GM23338 (cell line): ENCODE data around the gene RSPO3. TPM values are rescaled to one million over a fixed set of nuclear protein-coding genes. Genes with fewer than 3 reads are reported as not detected.

Experiments
- ATAC-seq: fragments of 200-7000 bp; cut with Tn5 transposase; 3 replicates; pipeline ENCODE4 v1.9.1; 2020
- DNase-seq: peaks from one replicate; pipeline ENCODE4 v3.0.0-alpha.2; 2015; ENCODE audit warnings: low spot score
- H2AFZ ChIP-seq: fragments of 200-600 bp; sonication (generic); 2 replicates; pipeline ENCODE4 v1.8.0; 2016; ENCODE audit warnings: antibody characterized with exemption, mild to moderate bottlenecking, moderate library complexity
- H3F3A ChIP-seq: fragments of 200-600 bp; sonication (generic); replicated peaks from 2 replicates; pipeline ENCODE4 v1.8.0; 2017; ENCODE audit warnings: antibody characterized with exemption, mixed run types, low read depth
- H3K27ac ChIP-seq: fragments of 200-600 bp; sonication (generic); 2 replicates; pipeline ENCODE4 v1.6.1; 2016; ENCODE audit warnings: low read depth
- H3K27me3 ChIP-seq: fragments of 200-600 bp; sonication (generic); 2 replicates; pipeline ENCODE4 v1.8.0; 2016; ENCODE audit warnings: mild to moderate bottlenecking, mixed run types, moderate library complexity; ENCODE audit not compliant: insufficient read depth
- H3K36me3 ChIP-seq: fragments of 200-600 bp; sonication (generic); 2 replicates; pipeline ENCODE4 v1.8.0; 2016; ENCODE audit warnings: mild to moderate bottlenecking; ENCODE audit not compliant: insufficient read depth
- H3K4me1 ChIP-seq: fragments of 200-600 bp; sonication (generic); 2 replicates; pipeline ENCODE4 v1.8.0; 2016; ENCODE audit warnings: mild to moderate bottlenecking, moderate library complexity; ENCODE audit not compliant: insufficient read depth
- H3K4me2 ChIP-seq: fragments of 200-600 bp; sonication (generic); 2 replicates; pipeline ENCODE4 v1.7.1; 2017; ENCODE audit warnings: mixed run types
- H3K4me3 ChIP-seq: fragments of 200-600 bp; sonication (generic); 2 replicates; pipeline ENCODE4 v1.6.1; 2016; ENCODE audit warnings: mixed run types
- H3K79me2 ChIP-seq: fragments of 200-600 bp; sonication (generic); replicated peaks from 2 replicates; pipeline ENCODE4 v1.8.0; 2017; ENCODE audit warnings: mild to moderate bottlenecking; ENCODE audit not compliant: insufficient read depth
- H3K9me2 ChIP-seq: fragments of 200-600 bp; sonication (generic); 2 replicates; pipeline ENCODE4 v1.8.0; 2017; ENCODE audit not compliant: insufficient read depth
- H4K20me1 ChIP-seq: fragments of 200-600 bp; sonication (generic); replicated peaks from 2 replicates; pipeline ENCODE4 v1.8.0; 2017; ENCODE audit warnings: mild to moderate bottlenecking; ENCODE audit not compliant: insufficient read depth
- H3K27ac Mint-ChIP-seq: 2 replicates; pipeline ENCODE4 v1.8.0; 2020; ENCODE audit warnings: inconsistent platforms, mild to moderate bottlenecking, moderate library complexity, mixed read lengths
- H3K27me3 Mint-ChIP-seq: 3 replicates; pipeline ENCODE4 v1.8.0; 2022; ENCODE audit warnings: low read depth, mild to moderate bottlenecking, moderate library complexity, mixed read lengths, inconsistent platforms; ENCODE audit not compliant: insufficient read depth, poor library complexity
- H3K36me3 Mint-ChIP-seq: 3 replicates; pipeline ENCODE4 v1.8.0; 2021; ENCODE audit warnings: low read depth, mild to moderate bottlenecking, inconsistent platforms, moderate library complexity, mixed read lengths
- H3K4me1 Mint-ChIP-seq: 3 replicates; pipeline ENCODE4 v1.8.0; 2020; ENCODE audit warnings: mild to moderate bottlenecking, inconsistent platforms, mixed read lengths
- H3K4me3 Mint-ChIP-seq: 3 replicates; pipeline ENCODE4 v1.8.0; 2021; ENCODE audit warnings: moderate library complexity, mild to moderate bottlenecking, inconsistent platforms, mixed read lengths
- H3K9me3 Mint-ChIP-seq: 3 replicates; pipeline ENCODE4 v1.8.0; 2020; ENCODE audit warnings: moderate library complexity, mild to moderate bottlenecking, inconsistent platforms, mixed read lengths
- CREB1 ChIP-seq: fragments of 250-450 bp; sonication (Bioruptor Pico); IDR thresholded peaks from 2 replicates; pipeline ENCODE4 v1.5.0; 2020; ENCODE audit warnings: low read depth, mild to moderate bottlenecking, moderate library complexity
- EZH2 ChIP-seq: fragments of 200-600 bp; sonication (generic); IDR thresholded peaks from one replicate; pipeline ENCODE4 v1.8.0; 2017; ENCODE audit warnings: antibody characterized with exemption, mild to moderate bottlenecking, low read depth; ENCODE audit not compliant: unreplicated experiment
- EZH2phosphoT487 ChIP-seq: fragments of 200-600 bp; sonication (generic); IDR thresholded peaks from one replicate; pipeline ENCODE4 v1.8.1; 2018; ENCODE audit warnings: antibody characterized with exemption; ENCODE audit not compliant: unreplicated experiment
- JUNB ChIP-seq: IDR thresholded peaks from one replicate; pipeline ENCODE4 v1.6.1; 2016; ENCODE audit warnings: antibody characterized with exemption; ENCODE audit not compliant: unreplicated experiment
- NANOG ChIP-seq: IDR thresholded peaks from 2 replicates; pipeline ENCODE4 v1.6.1; 2016; ENCODE audit warnings: antibody characterized with exemption, borderline replicate concordance
- POLR2AphosphoS5 ChIP-seq: IDR thresholded peaks from 2 replicates; pipeline ENCODE4 v1.6.1; 2016; ENCODE audit warnings: antibody characterized with exemption, low read depth
- STAT1 ChIP-seq: IDR thresholded peaks from one replicate; pipeline ENCODE4 v1.6.1; 2016; ENCODE audit warnings: antibody characterized with exemption; ENCODE audit not compliant: unreplicated experiment
- ZNF114 ChIP-seq: fragments of 250-450 bp; sonication (Bioruptor Pico); IDR thresholded peaks from 2 replicates; pipeline ENCODE4 v1.5.0; 2020; ENCODE audit warnings: mild to moderate bottlenecking, moderate library complexity
- ZNF331 ChIP-seq: fragments of 250-450 bp; sonication (Bioruptor Pico); IDR thresholded peaks from 2 replicates; pipeline ENCODE4 v1.5.0; 2020; ENCODE audit warnings: low read depth, mild to moderate bottlenecking, moderate library complexity
- polyA plus RNA-seq: library from polyadenylated mRNA; unstranded; fragments of >200 nt; fragmentation: Nextera tagmentation; extraction: Ambion mirVana; gene quantifications from 2 replicates; pipeline ENCODE4 v1.2.1, GENCODE V29; 2016
- total RNA-seq: library from RNA; depleted of rRNA; stranded (reverse); fragments of >200 nt; shearing (Covaris generic); gene quantifications from 2 replicates; pipeline ENCODE4 v1.2.3, GENCODE V29; 2014
- TF ChIP-seq, protein P1 (sequence below): IDR thresholded peaks from 2 replicates; pipeline ENCODE4 v1.6.1; 2016; ENCODE audit warnings: antibody characterized with exemption
- TF ChIP-seq, protein P2 (sequence below), 2 experiments: fragments of 200-600 bp in 1 of 2; sonication (generic) in 1 of 2; conservative IDR thresholded peaks; 2 replicates each; pipeline versions ENCODE4 v1.5.1 to v1.6.1; 2016 to 2017; ENCODE audit warnings: antibody characterized with exemption in 2 of 2, low read depth in 2 of 2, mild to moderate bottlenecking in 2 of 2, moderate library complexity in 1 of 2
- TF ChIP-seq, protein P3 (sequence below): IDR thresholded peaks from one replicate; pipeline ENCODE4 v1.6.1; 2018; ENCODE audit warnings: antibody characterized with exemption; ENCODE audit not compliant: unreplicated experiment
- TF ChIP-seq, protein P4 (sequence below): fragments of 250-450 bp; sonication (Bioruptor Pico); IDR thresholded peaks from 2 replicates; pipeline ENCODE4 v1.5.0; 2020; ENCODE audit warnings: mild to moderate bottlenecking, moderate library complexity

Gene RSPO3
- total and polyA plus RNA-seq, 2 experiments from 2014 or later, result not detected

DNA sequence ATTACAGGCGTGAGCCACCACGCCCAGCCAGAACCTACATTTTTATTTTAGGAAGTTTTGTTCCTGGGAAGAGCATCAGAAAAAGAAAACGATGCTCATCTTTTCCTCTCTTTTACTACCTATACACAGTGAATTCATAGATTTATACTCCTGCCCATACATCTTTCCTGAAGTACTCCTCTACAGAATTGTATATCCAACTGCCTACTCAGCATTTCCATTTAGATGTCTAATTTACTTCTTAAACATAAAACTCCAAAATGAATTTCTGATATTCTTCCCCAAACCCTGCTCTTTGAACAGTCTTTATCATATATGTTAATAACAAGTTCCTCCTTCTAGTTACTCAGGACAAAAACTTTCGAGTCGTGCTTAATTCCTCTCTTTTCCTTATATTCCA lies 39.8 kb upstream of the RSPO3 start:
- no peak for DNase-seq
- ATAC-seq, result no peak
- H4K20me1 ChIP-seq, result no peaks in the 10 kb centered on the region
- H2AFZ ChIP-seq, result no peak overlapping the region
- Mint-ChIP-seq H3K4me3 (no peak overlapping the region), H3K27ac (no peak overlapping the region), H3K27me3 (no peaks in the 10 kb centered on the region), H3K36me3 (no peaks in the 10 kb centered on the region), H3K9me3 (no peaks in the 10 kb centered on the region), H3K4me1 (peaks cover 19% of the 10 kb centered on the region; the same call in 2 of the 3 replicates)
- H3F3A ChIP-seq, result no peaks in the 10 kb centered on the region
- no peak overlapping the region for H3K4me2 ChIP-seq
- H3K79me2 ChIP-seq, result no peaks in the 10 kb centered on the region
- peaks cover 31% of the 10 kb centered on the region for H3K4me1 ChIP-seq
- no peaks in the 10 kb centered on the region for H3K36me3 ChIP-seq
- no peak overlapping the region for H3K4me3 ChIP-seq
- H3K9me2 ChIP-seq, result peaks cover 5% of the 10 kb centered on the region; the same call in 1 of the 2 replicates
- TF ChIP-seq EZH2phosphoT487 (no peak), CREB1 (CRISPR knock-in tag) (no peak), NANOG (no peak), STAT1 (no peak), POLR2AphosphoS5 (no peak), ZNF331 (CRISPR knock-in tag) (no peak), JUNB (no peak), EZH2 (no peak), ZNF114 (CRISPR knock-in tag) (no peak)
- TF ChIP-seq, protein P1, sequence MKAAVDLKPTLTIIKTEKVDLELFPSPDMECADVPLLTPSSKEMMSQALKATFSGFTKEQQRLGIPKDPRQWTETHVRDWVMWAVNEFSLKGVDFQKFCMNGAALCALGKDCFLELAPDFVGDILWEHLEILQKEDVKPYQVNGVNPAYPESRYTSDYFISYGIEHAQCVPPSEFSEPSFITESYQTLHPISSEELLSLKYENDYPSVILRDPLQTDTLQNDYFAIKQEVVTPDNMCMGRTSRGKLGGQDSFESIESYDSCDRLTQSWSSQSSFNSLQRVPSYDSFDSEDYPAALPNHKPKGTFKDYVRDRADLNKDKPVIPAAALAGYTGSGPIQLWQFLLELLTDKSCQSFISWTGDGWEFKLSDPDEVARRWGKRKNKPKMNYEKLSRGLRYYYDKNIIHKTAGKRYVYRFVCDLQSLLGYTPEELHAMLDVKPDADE, result no peak
- TF ChIP-seq, protein P2, sequence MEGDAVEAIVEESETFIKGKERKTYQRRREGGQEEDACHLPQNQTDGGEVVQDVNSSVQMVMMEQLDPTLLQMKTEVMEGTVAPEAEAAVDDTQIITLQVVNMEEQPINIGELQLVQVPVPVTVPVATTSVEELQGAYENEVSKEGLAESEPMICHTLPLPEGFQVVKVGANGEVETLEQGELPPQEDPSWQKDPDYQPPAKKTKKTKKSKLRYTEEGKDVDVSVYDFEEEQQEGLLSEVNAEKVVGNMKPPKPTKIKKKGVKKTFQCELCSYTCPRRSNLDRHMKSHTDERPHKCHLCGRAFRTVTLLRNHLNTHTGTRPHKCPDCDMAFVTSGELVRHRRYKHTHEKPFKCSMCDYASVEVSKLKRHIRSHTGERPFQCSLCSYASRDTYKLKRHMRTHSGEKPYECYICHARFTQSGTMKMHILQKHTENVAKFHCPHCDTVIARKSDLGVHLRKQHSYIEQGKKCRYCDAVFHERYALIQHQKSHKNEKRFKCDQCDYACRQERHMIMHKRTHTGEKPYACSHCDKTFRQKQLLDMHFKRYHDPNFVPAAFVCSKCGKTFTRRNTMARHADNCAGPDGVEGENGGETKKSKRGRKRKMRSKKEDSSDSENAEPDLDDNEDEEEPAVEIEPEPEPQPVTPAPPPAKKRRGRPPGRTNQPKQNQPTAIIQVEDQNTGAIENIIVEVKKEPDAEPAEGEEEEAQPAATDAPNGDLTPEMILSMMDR (conservative IDR thresholded peaks at IDR 0.05; ENCODE audit: low read depth in 2 of 2), result no peak
- TF ChIP-seq, protein P3, sequence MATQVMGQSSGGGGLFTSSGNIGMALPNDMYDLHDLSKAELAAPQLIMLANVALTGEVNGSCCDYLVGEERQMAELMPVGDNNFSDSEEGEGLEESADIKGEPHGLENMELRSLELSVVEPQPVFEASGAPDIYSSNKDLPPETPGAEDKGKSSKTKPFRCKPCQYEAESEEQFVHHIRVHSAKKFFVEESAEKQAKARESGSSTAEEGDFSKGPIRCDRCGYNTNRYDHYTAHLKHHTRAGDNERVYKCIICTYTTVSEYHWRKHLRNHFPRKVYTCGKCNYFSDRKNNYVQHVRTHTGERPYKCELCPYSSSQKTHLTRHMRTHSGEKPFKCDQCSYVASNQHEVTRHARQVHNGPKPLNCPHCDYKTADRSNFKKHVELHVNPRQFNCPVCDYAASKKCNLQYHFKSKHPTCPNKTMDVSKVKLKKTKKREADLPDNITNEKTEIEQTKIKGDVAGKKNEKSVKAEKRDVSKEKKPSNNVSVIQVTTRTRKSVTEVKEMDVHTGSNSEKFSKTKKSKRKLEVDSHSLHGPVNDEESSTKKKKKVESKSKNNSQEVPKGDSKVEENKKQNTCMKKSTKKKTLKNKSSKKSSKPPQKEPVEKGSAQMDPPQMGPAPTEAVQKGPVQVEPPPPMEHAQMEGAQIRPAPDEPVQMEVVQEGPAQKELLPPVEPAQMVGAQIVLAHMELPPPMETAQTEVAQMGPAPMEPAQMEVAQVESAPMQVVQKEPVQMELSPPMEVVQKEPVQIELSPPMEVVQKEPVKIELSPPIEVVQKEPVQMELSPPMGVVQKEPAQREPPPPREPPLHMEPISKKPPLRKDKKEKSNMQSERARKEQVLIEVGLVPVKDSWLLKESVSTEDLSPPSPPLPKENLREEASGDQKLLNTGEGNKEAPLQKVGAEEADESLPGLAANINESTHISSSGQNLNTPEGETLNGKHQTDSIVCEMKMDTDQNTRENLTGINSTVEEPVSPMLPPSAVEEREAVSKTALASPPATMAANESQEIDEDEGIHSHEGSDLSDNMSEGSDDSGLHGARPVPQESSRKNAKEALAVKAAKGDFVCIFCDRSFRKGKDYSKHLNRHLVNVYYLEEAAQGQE, result no peak
- TF ChIP-seq, protein P4, sequence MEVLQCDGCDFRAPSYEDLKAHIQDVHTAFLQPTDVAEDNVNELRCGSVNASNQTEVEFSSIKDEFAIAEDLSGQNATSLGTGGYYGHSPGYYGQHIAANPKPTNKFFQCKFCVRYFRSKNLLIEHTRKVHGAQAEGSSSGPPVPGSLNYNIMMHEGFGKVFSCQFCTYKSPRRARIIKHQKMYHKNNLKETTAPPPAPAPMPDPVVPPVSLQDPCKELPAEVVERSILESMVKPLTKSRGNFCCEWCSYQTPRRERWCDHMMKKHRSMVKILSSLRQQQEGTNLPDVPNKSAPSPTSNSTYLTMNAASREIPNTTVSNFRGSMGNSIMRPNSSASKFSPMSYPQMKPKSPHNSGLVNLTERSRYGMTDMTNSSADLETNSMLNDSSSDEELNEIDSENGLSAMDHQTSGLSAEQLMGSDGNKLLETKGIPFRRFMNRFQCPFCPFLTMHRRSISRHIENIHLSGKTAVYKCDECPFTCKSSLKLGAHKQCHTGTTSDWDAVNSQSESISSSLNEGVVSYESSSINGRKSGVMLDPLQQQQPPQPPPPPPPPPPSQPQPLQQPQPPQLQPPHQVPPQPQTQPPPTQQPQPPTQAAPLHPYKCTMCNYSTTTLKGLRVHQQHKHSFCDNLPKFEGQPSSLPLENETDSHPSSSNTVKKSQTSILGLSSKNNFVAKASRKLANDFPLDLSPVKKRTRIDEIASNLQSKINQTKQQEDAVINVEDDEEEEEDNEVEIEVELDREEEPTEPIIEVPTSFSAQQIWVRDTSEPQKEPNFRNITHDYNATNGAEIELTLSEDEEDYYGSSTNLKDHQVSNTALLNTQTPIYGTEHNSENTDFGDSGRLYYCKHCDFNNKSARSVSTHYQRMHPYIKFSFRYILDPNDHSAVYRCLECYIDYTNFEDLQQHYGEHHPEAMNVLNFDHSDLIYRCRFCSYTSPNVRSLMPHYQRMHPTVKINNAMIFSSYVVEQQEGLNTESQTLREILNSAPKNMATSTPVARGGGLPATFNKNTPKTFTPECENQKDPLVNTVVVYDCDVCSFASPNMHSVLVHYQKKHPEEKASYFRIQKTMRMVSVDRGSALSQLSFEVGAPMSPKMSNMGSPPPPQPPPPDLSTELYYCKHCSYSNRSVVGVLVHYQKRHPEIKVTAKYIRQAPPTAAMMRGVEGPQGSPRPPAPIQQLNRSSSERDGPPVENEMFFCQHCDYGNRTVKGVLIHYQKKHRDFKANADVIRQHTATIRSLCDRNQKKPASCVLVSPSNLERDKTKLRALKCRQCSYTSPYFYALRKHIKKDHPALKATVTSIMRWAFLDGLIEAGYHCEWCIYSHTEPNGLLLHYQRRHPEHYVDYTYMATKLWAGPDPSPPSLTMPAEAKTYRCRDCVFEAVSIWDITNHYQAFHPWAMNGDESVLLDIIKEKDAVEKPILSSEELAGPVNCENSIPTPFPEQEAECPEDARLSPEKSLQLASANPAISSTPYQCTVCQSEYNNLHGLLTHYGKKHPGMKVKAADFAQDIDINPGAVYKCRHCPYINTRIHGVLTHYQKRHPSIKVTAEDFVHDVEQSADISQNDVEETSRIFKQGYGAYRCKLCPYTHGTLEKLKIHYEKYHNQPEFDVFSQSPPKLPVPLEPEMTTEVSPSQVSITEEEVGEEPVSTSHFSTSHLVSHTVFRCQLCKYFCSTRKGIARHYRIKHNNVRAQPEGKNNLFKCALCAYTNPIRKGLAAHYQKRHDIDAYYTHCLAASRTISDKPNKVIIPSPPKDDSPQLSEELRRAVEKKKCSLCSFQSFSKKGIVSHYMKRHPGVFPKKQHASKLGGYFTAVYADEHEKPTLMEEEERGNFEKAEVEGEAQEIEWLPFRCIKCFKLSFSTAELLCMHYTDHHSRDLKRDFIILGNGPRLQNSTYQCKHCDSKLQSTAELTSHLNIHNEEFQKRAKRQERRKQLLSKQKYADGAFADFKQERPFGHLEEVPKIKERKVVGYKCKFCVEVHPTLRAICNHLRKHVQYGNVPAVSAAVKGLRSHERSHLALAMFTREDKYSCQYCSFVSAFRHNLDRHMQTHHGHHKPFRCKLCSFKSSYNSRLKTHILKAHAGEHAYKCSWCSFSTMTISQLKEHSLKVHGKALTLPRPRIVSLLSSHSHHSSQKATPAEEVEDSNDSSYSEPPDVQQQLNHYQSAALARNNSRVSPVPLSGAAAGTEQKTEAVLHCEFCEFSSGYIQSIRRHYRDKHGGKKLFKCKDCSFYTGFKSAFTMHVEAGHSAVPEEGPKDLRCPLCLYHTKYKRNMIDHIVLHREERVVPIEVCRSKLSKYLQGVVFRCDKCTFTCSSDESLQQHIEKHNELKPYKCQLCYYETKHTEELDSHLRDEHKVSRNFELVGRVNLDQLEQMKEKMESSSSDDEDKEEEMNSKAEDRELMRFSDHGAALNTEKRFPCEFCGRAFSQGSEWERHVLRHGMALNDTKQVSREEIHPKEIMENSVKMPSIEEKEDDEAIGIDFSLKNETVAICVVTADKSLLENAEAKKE (CRISPR knock-in tag), result no peak
- H3K27me3 ChIP-seq, result no peaks in the 10 kb centered on the region
- H3K27ac ChIP-seq, result no peak overlapping the region
